Neural cell (in vitro differentiated cells): Measurements from ENCODE around the gene SLK. TPM values are rescaled to one million over a fixed set of nuclear protein-coding genes. Genes with fewer than 3 reads are reported as not detected.

Experiments
- H2AFZ ChIP-seq: fragments of 200-600, 300-800 bp; sonication (generic), shearing (Covaris generic); 2 replicates; pipeline ENCODE4 v1.6.0; 2014; ENCODE audit warnings: low read depth, mild to moderate bottlenecking, antibody characterized with exemption, low read length, moderate library complexity
- H3F3A ChIP-seq: fragments of 200-600 bp; shearing (Covaris generic); 2 replicates; pipeline ENCODE4 v1.6.1; 2016; ENCODE audit warnings: mild to moderate bottlenecking, moderate library complexity, mixed read lengths, antibody characterized with exemption, low read length; ENCODE audit not compliant: insufficient read depth, poor library complexity, severe bottlenecking
- H3K27ac ChIP-seq: fragments of 200-600, 300-800 bp; sonication (generic), shearing (Covaris generic); 2 replicates; pipeline ENCODE4 v1.5.1; 2014; ENCODE audit warnings: mild to moderate bottlenecking, low read length, moderate library complexity
- H3K27me3 ChIP-seq: fragments of 300-800, 200-600 bp; sonication (generic), shearing (Covaris generic); 2 replicates; pipeline ENCODE4 v1.6.0; 2014; ENCODE audit warnings: mild to moderate bottlenecking, low read depth, low read length, moderate library complexity; ENCODE audit not compliant: insufficient read depth
- H3K36me3 ChIP-seq: fragments of 300-800, 200-600 bp; sonication (generic), shearing (Covaris generic); 2 replicates; pipeline ENCODE4 v1.5.1; 2014; ENCODE audit warnings: mild to moderate bottlenecking, antibody characterized with exemption, low read length, moderate library complexity; ENCODE audit not compliant: insufficient read depth
- H3K4me2 ChIP-seq: fragments of 300-800, 200-600 bp; sonication (generic), shearing (Covaris generic); 2 replicates; pipeline ENCODE4 v1.6.0; 2014; ENCODE audit warnings: mild to moderate bottlenecking, low read length
- H3K4me3 ChIP-seq: fragments of 300-800, 200-600 bp; sonication (generic), shearing (Covaris generic); 2 replicates; pipeline ENCODE4 v1.5.1; 2014; ENCODE audit warnings: mild to moderate bottlenecking, low read length, moderate library complexity
- H3K79me2 ChIP-seq: fragments of 200-600 bp; shearing (Covaris generic); replicated peaks from 2 replicates; pipeline ENCODE4 v1.6.0; 2014; ENCODE audit warnings: mild to moderate bottlenecking, low read length, moderate library complexity; ENCODE audit not compliant: insufficient read depth
- H3K9ac ChIP-seq: fragments of 300-800, 200-600 bp; sonication (generic), shearing (Covaris generic); 2 replicates; pipeline ENCODE4 v1.6.1; 2016; ENCODE audit warnings: mild to moderate bottlenecking, low read length, mixed read lengths
- H3K9me2 ChIP-seq: fragments of 200-600 bp; shearing (Covaris generic); 2 replicates; pipeline ENCODE4 v1.6.1; 2016; ENCODE audit warnings: mild to moderate bottlenecking, low read length, mixed read lengths; ENCODE audit not compliant: insufficient read depth
- H3K9me3 ChIP-seq: fragments of 200-600, 300-800 bp; sonication (generic), shearing (Covaris generic); 2 replicates; pipeline ENCODE4 v1.6.1; 2016; ENCODE audit warnings: mild to moderate bottlenecking, mixed run types, low read length, moderate library complexity, mixed read lengths
- H4K20me1 ChIP-seq: fragments of 200-600 bp; shearing (Covaris generic); 2 replicates; pipeline ENCODE4 v1.6.1; 2016; ENCODE audit warnings: mild to moderate bottlenecking, mixed run types; ENCODE audit not compliant: insufficient read depth
- CTCF ChIP-seq: fragments of 450-650 bp; IDR thresholded peaks from 2 replicates; pipeline ENCODE4 v1.5.1; 2014; ENCODE audit warnings: antibody characterized with exemption, mild to moderate bottlenecking, moderate library complexity; ENCODE audit not compliant: poor library complexity, severe bottlenecking
- EP300 ChIP-seq: fragments of 450-650 bp; conservative IDR thresholded peaks from 2 replicates; pipeline ENCODE4 v1.6.1; 2014; ENCODE audit warnings: antibody characterized with exemption, mild to moderate bottlenecking, moderate library complexity; ENCODE audit not compliant: poor library complexity, severe bottlenecking
- EZH2 ChIP-seq: fragments of 200-600, 300-800 bp; shearing (Covaris generic), sonication (generic); IDR thresholded peaks from 2 replicates; pipeline ENCODE4 v1.6.1; 2014; ENCODE audit warnings: antibody characterized with exemption, low read length, borderline replicate concordance, mild to moderate bottlenecking; ENCODE audit not compliant: insufficient read depth, poor library complexity, severe bottlenecking
- MXI1 ChIP-seq: fragments of 450-650 bp; conservative IDR thresholded peaks from 2 replicates; pipeline ENCODE4 v1.6.1; 2014; ENCODE audit warnings: antibody characterized with exemption, mild to moderate bottlenecking; ENCODE audit not compliant: poor library complexity, severe bottlenecking
- POLR2AphosphoS5 ChIP-seq: IDR thresholded peaks from 2 replicates; pipeline ENCODE4 v1.6.1; 2012
- RAD21 ChIP-seq: fragments of 450-650 bp; conservative IDR thresholded peaks from 2 replicates; pipeline ENCODE4 v1.6.1; 2014; ENCODE audit warnings: antibody characterized with exemption, mild to moderate bottlenecking, moderate library complexity
- SMC3 ChIP-seq: fragments of 450-650 bp; conservative IDR thresholded peaks from 2 replicates; pipeline ENCODE4 v1.6.1; 2014; ENCODE audit warnings: antibody characterized with exemption, mild to moderate bottlenecking, moderate library complexity; ENCODE audit not compliant: poor library complexity
- TAF1 ChIP-seq: IDR thresholded peaks from 2 replicates; pipeline ENCODE4 v1.6.1; 2012; ENCODE audit warnings: low read depth
- polyA plus RNA-seq: library from polyadenylated mRNA; depleted of rRNA; stranded (reverse); fragments of >200 nt; gene quantifications from 2 replicates; pipeline ENCODE4 v1.2.3, GENCODE V29; 2014
- TF ChIP-seq, protein P1 (sequence below): IDR thresholded peaks from 2 replicates; pipeline ENCODE4 v1.6.1; 2012; ENCODE audit warnings: borderline replicate concordance

Gene SLK
- polyA plus RNA-seq, 1 donor from 2014 or later: 23.7 TPM

DNA sequence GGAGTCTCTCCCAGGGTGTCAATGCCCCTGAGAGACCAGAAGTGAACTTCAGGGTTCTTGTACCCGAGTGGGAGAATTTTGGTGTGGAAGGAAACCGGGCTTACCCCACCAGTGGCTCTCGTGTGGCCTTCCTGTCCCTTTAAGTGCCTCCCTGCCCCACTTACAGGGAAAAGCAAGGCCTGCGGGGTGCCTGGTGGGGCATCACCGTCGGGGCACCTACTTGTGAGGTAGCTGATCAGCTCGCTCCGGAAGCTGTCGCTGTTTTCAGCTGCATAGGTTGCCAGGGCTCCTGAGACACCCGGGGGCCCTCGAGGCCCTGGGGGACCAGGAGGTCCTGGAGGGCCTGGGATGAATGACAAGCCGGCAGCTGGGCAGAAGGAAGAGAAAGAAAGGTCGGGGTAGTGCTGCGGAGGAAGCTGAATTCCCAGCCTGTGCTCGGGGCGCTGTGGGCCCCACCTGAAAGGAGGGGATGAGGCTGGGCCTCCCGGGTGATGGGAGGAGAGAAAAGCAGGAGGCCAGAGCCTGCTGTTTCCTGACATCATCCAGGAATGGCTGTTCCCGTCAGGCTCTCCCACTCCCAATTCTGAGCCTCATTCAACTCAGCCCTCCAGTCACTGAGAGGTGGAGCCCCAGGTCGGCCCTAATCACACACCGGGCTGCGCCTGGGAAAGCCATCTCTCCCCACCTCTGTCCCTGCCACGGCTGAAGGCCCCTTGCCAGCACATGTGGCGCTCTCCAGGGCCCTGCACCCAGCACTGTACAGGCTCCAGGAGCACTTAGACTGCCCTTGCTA lies 67.7 kb downstream of the SLK start:
- Histone ChIP-seq H3K27ac (no peak overlapping the region), H3K36me3 (no peaks in the 10 kb centered on the region), H3K9me3 (no peaks in the 10 kb centered on the region), H3K9ac (no peak overlapping the region), H4K20me1 (no peaks in the 10 kb centered on the region), H3K79me2 (no peaks in the 10 kb centered on the region), H3K9me2 (no peaks in the 10 kb centered on the region), H3K27me3 (no peaks in the 10 kb centered on the region), H3K4me3 (no peak overlapping the region), H2AFZ (no peak overlapping the region), H3K4me2 (no peak overlapping the region), H3F3A (no peaks in the 10 kb centered on the region)
- TF ChIP-seq POLR2AphosphoS5 (no peak), EP300 (no peak), CTCF (no peak), EZH2 (no peak), SMC3 (no peak), RAD21 (no peak), MXI1 (no peak), TAF1 (no peak)
- TF ChIP-seq, protein P1, sequence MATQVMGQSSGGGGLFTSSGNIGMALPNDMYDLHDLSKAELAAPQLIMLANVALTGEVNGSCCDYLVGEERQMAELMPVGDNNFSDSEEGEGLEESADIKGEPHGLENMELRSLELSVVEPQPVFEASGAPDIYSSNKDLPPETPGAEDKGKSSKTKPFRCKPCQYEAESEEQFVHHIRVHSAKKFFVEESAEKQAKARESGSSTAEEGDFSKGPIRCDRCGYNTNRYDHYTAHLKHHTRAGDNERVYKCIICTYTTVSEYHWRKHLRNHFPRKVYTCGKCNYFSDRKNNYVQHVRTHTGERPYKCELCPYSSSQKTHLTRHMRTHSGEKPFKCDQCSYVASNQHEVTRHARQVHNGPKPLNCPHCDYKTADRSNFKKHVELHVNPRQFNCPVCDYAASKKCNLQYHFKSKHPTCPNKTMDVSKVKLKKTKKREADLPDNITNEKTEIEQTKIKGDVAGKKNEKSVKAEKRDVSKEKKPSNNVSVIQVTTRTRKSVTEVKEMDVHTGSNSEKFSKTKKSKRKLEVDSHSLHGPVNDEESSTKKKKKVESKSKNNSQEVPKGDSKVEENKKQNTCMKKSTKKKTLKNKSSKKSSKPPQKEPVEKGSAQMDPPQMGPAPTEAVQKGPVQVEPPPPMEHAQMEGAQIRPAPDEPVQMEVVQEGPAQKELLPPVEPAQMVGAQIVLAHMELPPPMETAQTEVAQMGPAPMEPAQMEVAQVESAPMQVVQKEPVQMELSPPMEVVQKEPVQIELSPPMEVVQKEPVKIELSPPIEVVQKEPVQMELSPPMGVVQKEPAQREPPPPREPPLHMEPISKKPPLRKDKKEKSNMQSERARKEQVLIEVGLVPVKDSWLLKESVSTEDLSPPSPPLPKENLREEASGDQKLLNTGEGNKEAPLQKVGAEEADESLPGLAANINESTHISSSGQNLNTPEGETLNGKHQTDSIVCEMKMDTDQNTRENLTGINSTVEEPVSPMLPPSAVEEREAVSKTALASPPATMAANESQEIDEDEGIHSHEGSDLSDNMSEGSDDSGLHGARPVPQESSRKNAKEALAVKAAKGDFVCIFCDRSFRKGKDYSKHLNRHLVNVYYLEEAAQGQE: no peak

DNA sequence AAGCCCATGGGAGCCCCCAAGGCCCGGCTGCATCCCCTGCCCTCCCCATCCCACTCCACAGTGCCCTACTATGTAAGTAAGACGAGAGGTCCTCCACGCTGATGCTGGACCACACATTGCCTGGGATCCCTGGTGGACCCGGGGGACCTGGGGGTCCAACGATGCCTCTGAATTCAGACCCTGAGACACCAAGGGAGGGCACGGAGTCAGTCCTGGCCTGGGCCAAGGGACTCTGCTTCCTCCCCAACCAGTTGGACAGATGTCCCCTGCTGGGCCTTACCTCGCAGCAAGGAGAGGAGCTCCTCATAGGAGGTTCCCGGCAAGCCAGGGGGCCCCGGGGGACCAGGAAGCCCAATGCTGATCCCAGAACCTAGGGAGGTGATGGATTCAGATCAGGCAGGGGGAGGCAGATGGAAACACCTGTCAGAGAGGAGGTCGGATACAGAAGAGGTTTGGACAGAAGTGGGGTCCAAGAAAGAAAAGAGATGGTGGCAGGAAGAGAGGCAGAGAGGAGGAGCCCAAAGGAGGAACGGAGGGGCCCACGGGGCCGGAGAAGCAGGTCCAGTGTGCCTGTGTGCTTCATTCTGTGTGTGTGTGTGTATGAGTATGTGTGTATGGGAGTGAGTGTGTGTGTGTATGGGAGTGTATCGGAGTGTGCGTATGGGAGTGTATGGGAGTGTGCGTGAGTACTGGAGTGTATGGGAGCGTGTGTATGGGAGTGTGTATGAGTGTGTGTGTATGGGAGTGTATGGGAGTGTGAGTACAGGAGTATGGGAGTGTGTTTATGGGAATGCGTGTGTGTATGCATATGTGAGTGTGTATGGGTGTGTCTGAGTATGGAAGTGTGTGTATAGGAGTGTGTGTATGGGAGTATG lies 68.5 kb downstream of the SLK start:
- no peak overlapping the region for H3K9ac ChIP-seq
- no peak overlapping the region for H3K4me2 ChIP-seq
- H3K9me3 ChIP-seq: no peaks in the 10 kb centered on the region
- no peaks in the 10 kb centered on the region for H3F3A ChIP-seq
- H3K27ac ChIP-seq: no peak overlapping the region
- H2AFZ ChIP-seq: no peak overlapping the region
- H3K36me3 ChIP-seq: no peaks in the 10 kb centered on the region
- H3K27me3 ChIP-seq: no peaks in the 10 kb centered on the region
- H3K79me2 ChIP-seq: no peaks in the 10 kb centered on the region
- H4K20me1 ChIP-seq: no peaks in the 10 kb centered on the region
- TF ChIP-seq MXI1 (no peak), POLR2AphosphoS5 (no peak), SMC3 (no peak), CTCF (no peak), TAF1 (no peak), RAD21 (no peak), EZH2 (no peak), EP300 (no peak)
- TF ChIP-seq, protein P1: no peak
- H3K9me2 ChIP-seq: no peaks in the 10 kb centered on the region
- H3K4me3 ChIP-seq: no peak overlapping the region
